GM12878 (cell line): Measurements from ENCODE around the gene ITGA7. TPM values are rescaled to one million over a fixed set of nuclear protein-coding genes. Genes with fewer than 3 reads are reported as not detected.

ENCODE experiments used
- ATAC-seq: fragments of 200-7000 bp; cut with Tn5 transposase; 3 replicates; pipeline ENCODE4 v1.9.1; 2020; ENCODE audit warnings: mild to moderate bottlenecking, moderate library complexity
- BruUV-seq: library from RNA; stranded (reverse); fragments of 400-500 nt; replicated peaks from 2 replicates; lab custom pipeline; 2021; lab: Mats Ljungman, UMichigan
- CTCF ChIA-PET: fragments of 300-600 bp; sonication (Branson Sonifier 250); formaldehyde crosslinking; extraction: SDS; loops from one replicate; lab custom pipeline; 2021; ENCODE audit warnings: inconsistent platforms; lab: Yijun Ruan, JAX
- POLR2A ChIA-PET: fragments of 350-600 bp; formaldehyde crosslinking; extraction: SDS; loops from one replicate; lab custom pipeline; 2021; ENCODE audit warnings: inconsistent platforms; lab: Charles Lee
- RAD21 ChIA-PET: fragments of 300-600 bp; sonication (Branson Sonifier 250); formaldehyde crosslinking; loops from one replicate; lab custom pipeline; 2023; ENCODE audit warnings: antibody characterized with exemption; ENCODE audit not compliant: unreplicated experiment; lab: Charles Lee
- SMC1A ChIA-PET: fragments of 300-600 bp; sonication (Branson Sonifier 250); formaldehyde crosslinking; loops from one replicate; lab custom pipeline; 2023; ENCODE audit not compliant: unreplicated experiment, uncharacterized antibody; lab: Charles Lee
- DNase-seq: peaks from one replicate; pipeline ENCODE4 v3.0.0-alpha.2; 2011; ENCODE audit warnings: low read depth, low spot score
- FAIRE-seq: peaks from 3 replicates; lab custom pipeline; 2011; peaks lifted over from hg19 to GRCh38; lab: Jason Lieb, UNC
- H2AFZ ChIP-seq: 2 replicates; pipeline ENCODE4 v1.6.0; 2011; ENCODE audit warnings: low read depth, low read length, control low read depth; ENCODE audit not compliant: control insufficient read depth
- H3K27ac ChIP-seq: 2 replicates; pipeline ENCODE4 v1.5.1; 2011; ENCODE audit warnings: control low read depth; ENCODE audit not compliant: control insufficient read depth, insufficient read depth
- H3K27me3 ChIP-seq, 2 experiments: replicated peaks in 1 of 2; 2 replicates each; pipeline versions ENCODE4 v1.6.0 to v1.6.1; 2011; ENCODE audit warnings: low read length in 1 of 2; ENCODE audit not compliant: control insufficient read depth in 2 of 2, insufficient read depth in 2 of 2
- H3K36me3 ChIP-seq, 2 experiments: 2 replicates each; pipeline ENCODE4 v1.5.1; 2011; ENCODE audit warnings: low read length in 1 of 2; ENCODE audit not compliant: control insufficient read depth in 2 of 2, insufficient read depth in 2 of 2
- H3K4me1 ChIP-seq: 2 replicates; pipeline ENCODE4 v1.6.1; 2011; ENCODE audit warnings: mild to moderate bottlenecking, low read length, moderate library complexity, mixed read lengths; ENCODE audit not compliant: control insufficient read depth, insufficient read depth
- H3K4me2 ChIP-seq: 2 replicates; pipeline ENCODE4 v1.6.0; 2011; ENCODE audit warnings: control low read depth; ENCODE audit not compliant: control insufficient read depth, insufficient read depth
- H3K4me3 ChIP-seq: fragments of 200-600 bp; sonication (generic); 2 replicates; pipeline ENCODE4 v1.5.1; 2016
- H3K79me2 ChIP-seq: 2 replicates; pipeline ENCODE4 v1.6.0; 2011; ENCODE audit warnings: low read length; ENCODE audit not compliant: control insufficient read depth, insufficient read depth
- H3K9ac ChIP-seq: 2 replicates; pipeline ENCODE4 v1.8.0; 2011; ENCODE audit warnings: low read length, control low read depth, mixed read lengths; ENCODE audit not compliant: control insufficient read depth, insufficient read depth
- H3K9me3 ChIP-seq: replicated peaks from 3 replicates; pipeline ENCODE4 v1.5.1; 2011; ENCODE audit warnings: mild to moderate bottlenecking, low read length; ENCODE audit not compliant: control insufficient read depth, insufficient read depth
- H4K20me1 ChIP-seq: 2 replicates; pipeline ENCODE4 v1.6.0; 2011; ENCODE audit not compliant: control insufficient read depth, insufficient read depth
- CREB1 ChIP-seq: IDR thresholded peaks from 2 replicates; pipeline ENCODE4 v1.6.1; 2012; ENCODE audit warnings: low read depth, mild to moderate bottlenecking, inconsistent platforms
- MTA2 ChIP-seq: fragments of 450-650 bp; IDR thresholded peaks from 2 replicates; pipeline ENCODE4 v1.6.1; 2016; ENCODE audit warnings: low read depth, mild to moderate bottlenecking, moderate library complexity
- NBN ChIP-seq: fragments of 450-650 bp; IDR thresholded peaks from 2 replicates; pipeline ENCODE4 v1.6.1; 2016
- POLR2A ChIP-seq: IDR thresholded peaks from 2 replicates; pipeline ENCODE4 v1.6.1; 2011; ENCODE audit warnings: low read depth, mild to moderate bottlenecking, low read length
- SRF ChIP-seq, 2 experiments: IDR thresholded peaks; 2 replicates each; pipeline ENCODE4 v1.6.1; 2011; ENCODE audit warnings: low read depth in 2 of 2, low read length in 2 of 2, mild to moderate bottlenecking in 1 of 2, moderate library complexity in 1 of 2
- USF1 ChIP-seq: IDR thresholded peaks from 2 replicates; pipeline ENCODE4 v1.6.1; 2011; ENCODE audit warnings: borderline replicate concordance, low read depth, mild to moderate bottlenecking, moderate library complexity, mixed read lengths, low read length; ENCODE audit not compliant: insufficient read depth; ENCODE audit errors: extremely low read length
- WGBS: methylation state at CpG from one replicate; pipeline ENCODE4 v1.1.6; 2016; ENCODE audit warnings: low lambda C conversion rate; ENCODE audit not compliant: insufficient replicate concordance, insufficient coverage; ENCODE audit errors: missing lambda C conversion rate; 5-methylcytosine and 5-hydroxymethylcytosine counted together
- in situ Hi-C: fragments of 300-500 bp; cut with MboI; formaldehyde crosslinking; loops from 9 replicates; pipeline ENCODE4 v1.14.3; 2018; ENCODE audit warnings: mixed read lengths
- intact Hi-C: fragments of 100-400 bp; cut with micrococcal nuclease; formaldehyde crosslinking; loops from one replicate; pipeline ENCODE4 v1.14.2; 2022; ENCODE audit not compliant: unreplicated experiment
- polyA plus RNA-seq, 11 experiments: library from polyadenylated mRNA; depleted of rRNA in 4 of 11; unstranded in 6 of 11; stranded (reverse) in 5 of 11; fragments of >200 nt; fragmentation: Nextera tagmentation in 4 of 11; fragmentation: Illumina TruSeq in 1 of 11; extraction: Ambion mirVana in 4 of 11; extraction: Trizol in 1 of 11; gene quantifications; 1 replicate in 1 of 11; 2 replicates in 10 of 11; pipeline versions ENCODE4 v1.2.1 to v1.2.3, GENCODE V29; 2011 to 2016; ENCODE audit warnings: inconsistent platforms in 2 of 11, missing spikeins in 2 of 11, low read depth in 1 of 11
- total RNA-seq, 4 experiments: library from RNA; depleted of rRNA in 3 of 4; stranded (reverse); fragments of >200 nt in 3 of 4; fragmentation: Illumina TruSeq in 1 of 4; extraction: Trizol in 1 of 4; gene quantifications; 2 replicates each; pipeline versions ENCODE4 v1.2.1 to v1.2.3, GENCODE V29; 2013 to 2021

The ITGA7 gene
- total and polyA plus RNA-seq, 10 of the 15 experiments (the other 5 are each of a cell fraction or from before 2014, with no cell fraction given): 0.18 to 5.1 (median 1.5) TPM

GRCh38 chr12:55727643-55728185, 20.0 kb upstream of the ITGA7 start:
- Histone ChIP-seq H3K4me1 (peaks cover 14% of the 10 kb centered on the region), H3K79me2 (peaks cover 11% of the 10 kb centered on the region), H3K36me3 (peaks cover 5 to 7% of the 10 kb centered on the region in 2 experiments; a peak in 3 of 4 replicates), H4K20me1 (no peaks in the 10 kb centered on the region), H3K27ac (peak overlapping the region; percentile 35), H3K9me3 (no peaks in the 10 kb centered on the region), H2AFZ (no peak overlapping the region), H3K4me3 (peak overlapping the region; percentile 76), H3K9ac (peak overlapping the region; percentile 67), H3K4me2 (peak overlapping the region; percentile 46), H3K27me3 (no peaks in the 10 kb centered on the region)
- intact Hi-C loops (no loop called here), in situ Hi-C loops (no loop called here)
- TF ChIP-seq CREB1: 0 out of 2 replicates have a peak, but pooled peaks have one; percentile 1
- TF ChIP-seq USF1: no peak
- 0 out of 2 replicates have a peak, but pooled peaks have one; percentile 14 for TF ChIP-seq MTA2
- ChIA-PET CTCF (interaction anchor here (0.8 to 1.6 kb wide), 2 partner anchors 10 to 12 kb away, joined by 3 to 8 read pairs; partner anchors contain the start of gene BLOC1S1), SMC1A (interaction anchor here (0.7 kb wide), 1 partner anchor 11 kb away, joined by 4 read pairs; no protein-coding TSS in a partner anchor), RAD21 (interaction anchor here (4.4 kb wide), 1 partner anchor 10 kb away, joined by 58 read pairs; no protein-coding TSS in a partner anchor), POLR2A (interaction anchor here (0.8 to 4.5 kb wide), 3 partner anchors 11 to 246 kb away, joined by 3 to 39 read pairs (median 4); partner anchors contain the start of genes BLOC1S1 and RAB5B)
- no peak for DNase-seq
- peak; percentile 13 for FAIRE-seq
- ATAC-seq: no peak
- WGBS: 67% methylated on average over 9 of the region's 9 CpGs
- no TSS peak for BruUV-seq

DNA sequence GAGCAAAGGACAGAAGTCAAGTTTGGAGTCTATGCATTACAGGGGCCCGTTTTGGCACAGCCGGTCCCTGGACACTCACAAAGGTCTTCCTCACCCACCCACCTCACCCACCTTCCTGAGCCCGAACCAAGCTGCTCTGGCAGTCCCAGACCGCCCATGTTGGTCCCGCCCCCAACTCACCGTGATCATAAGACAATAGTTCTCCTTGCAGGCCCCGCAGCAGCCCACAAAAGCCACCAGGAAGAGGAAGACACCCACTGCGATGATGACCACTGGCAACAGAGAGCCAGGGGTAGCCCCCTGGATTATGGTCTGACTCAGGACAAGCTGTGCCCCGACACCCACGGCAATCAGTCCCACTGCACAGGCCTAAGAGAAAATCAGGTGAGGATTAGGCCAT, 19.3 kb upstream of the ITGA7 start:
- TF ChIP-seq POLR2A: peak; percentile 32; the same call in 1 of the 2 replicates
- no peak for TF ChIP-seq NBN
- no peak for TF ChIP-seq SRF (IDR thresholded peaks at IDR 0.05; ENCODE audit: low read depth in 2 of 2, low read length in 2 of 2)
- ATAC-seq (no peak), DNase-seq (no peak), FAIRE-seq (no peak)
- peak overlapping the region; percentile 67; the same call in 1 of the 2 replicates for H3K9ac ChIP-seq
- no TSS peak for BruUV-seq
- POLR2A ChIA-PET: interaction anchor here (0.6 to 4.5 kb wide), 4 partner anchors 10 to 378 kb away, joined by 3 to 39 read pairs (median 4); partner anchors contain the start of genes BLOC1S1, PA2G4 and RAB5B
- peaks cover 11% of the 10 kb centered on the region for H3K79me2 ChIP-seq
- peak overlapping the region; percentile 46 for H3K4me2 ChIP-seq
- H3K4me3 ChIP-seq: peak overlapping the region; percentile 76
- CTCF ChIA-PET: interaction anchor here (0.8 to 1.6 kb wide), 2 partner anchors 10 to 11 kb away, joined by 3 to 8 read pairs; partner anchors contain the start of gene BLOC1S1
- H2AFZ ChIP-seq: no peak overlapping the region
- H4K20me1 ChIP-seq: no peaks in the 10 kb centered on the region
- peaks cover 16% of the 10 kb centered on the region for H3K4me1 ChIP-seq
- RAD21 ChIA-PET: interaction anchor here (4.4 kb wide), 1 partner anchor 11 kb away, joined by 58 read pairs; no protein-coding TSS in a partner anchor
- peaks cover 5 to 7% of the 10 kb centered on the region in 2 experiments; a peak in 3 of 4 replicates for H3K36me3 ChIP-seq
- no peak overlapping the region for H3K27ac ChIP-seq
- SMC1A ChIA-PET: interaction anchor here (0.7 kb wide), 1 partner anchor 12 kb away, joined by 4 read pairs; no protein-coding TSS in a partner anchor
- H3K9me3 ChIP-seq: no peaks in the 10 kb centered on the region
- in situ Hi-C loops: no loop called here
- 57% methylated on average over 10 of the region's 10 CpGs for WGBS
- intact Hi-C loops: no loop called here
- H3K27me3 ChIP-seq: no peaks in the 10 kb centered on the region
